Measurements from ENCODE around the gene ERICH3. TPM values are rescaled to one million over a fixed set of nuclear protein-coding genes. Genes with fewer than 3 reads are reported as not detected.
"Not testable (repeated sequence)": the region's sequence is repeated elsewhere in the genome, so short reads cannot be mapped to it uniquely, and the experiment has no call there.

Gene ERICH3
- polyA plus RNA-seq, 2 of the 4 experiments (the other 2 are of a cell fraction) = not detected

DNA sequence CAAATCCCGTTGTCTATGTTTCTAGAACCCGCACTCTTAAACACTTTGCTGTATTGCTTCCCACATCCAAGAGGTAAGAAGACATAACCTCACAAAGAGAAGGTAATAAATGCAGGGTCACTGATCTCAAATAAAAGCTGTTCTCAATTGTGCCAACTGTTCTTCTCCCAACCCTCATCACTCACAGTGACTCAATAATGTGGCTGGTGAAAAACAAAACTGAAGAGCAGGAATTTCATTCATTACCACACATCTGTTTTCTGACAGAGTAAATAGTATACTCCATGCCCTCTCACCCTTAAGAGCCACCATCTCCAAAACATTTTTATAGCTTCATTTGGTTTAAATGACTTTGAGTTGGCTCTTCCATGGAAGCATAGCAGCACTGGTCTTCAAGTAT is 6.2 kb upstream of the ERICH3 start:
- POLR2A ChIA-PET = no interaction called here

DNA sequence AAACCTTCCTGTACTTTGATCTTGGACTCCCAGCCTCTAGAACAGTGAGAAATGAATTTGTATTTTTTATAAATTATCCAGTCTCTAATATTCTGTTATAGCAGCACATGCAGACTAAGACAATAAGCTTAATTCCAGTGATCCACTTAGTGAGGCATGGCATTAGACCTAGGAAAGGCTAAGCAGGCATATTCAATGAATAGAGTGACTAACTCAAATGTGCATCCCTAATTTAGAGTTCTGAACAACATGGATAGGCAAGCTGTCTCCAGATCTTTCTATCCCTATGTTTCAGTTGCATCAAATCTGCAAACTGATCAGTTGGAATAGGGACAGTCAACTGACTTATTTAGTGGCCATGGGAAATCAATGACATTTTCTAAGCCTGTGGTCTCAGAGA is 4.3 kb upstream of the ERICH3 start:
- CTCF ChIA-PET = no interaction called here
- ATAC-seq (no peak), DNase-seq (ENCODE audit: low read depth in 1 of 2, low spot score in 1 of 2) (no peak), FAIRE-seq (no peak)
- no peaks in the 10 kb centered on the region for H3K9me3 ChIP-seq
- no peak overlapping the region for H3K27ac ChIP-seq
- no peak overlapping the region for H3K4me3 ChIP-seq
- TF ChIP-seq FOSL2 (IDR thresholded peaks at IDR 0.05) (no peak), FOSL2 (CRISPR knock-in tag; IDR thresholded peaks at IDR 0.05) (no peak), HEYL (CRISPR knock-in tag; IDR thresholded peaks at IDR 0.05) (no peak), RNF2 (IDR thresholded peaks at IDR 0.05; ENCODE audit: borderline replicate concordance, low read depth) (no peak), NFE2L2 (conservative IDR thresholded peaks at IDR 0.05; ENCODE audit: low read length) (no peak), TP53 (CRISPR knock-in tag; IDR thresholded peaks at IDR 0.05) (no peak), NR3C1 (IDR thresholded peaks at IDR 0.05) (no peak), JUN (IDR thresholded peaks at IDR 0.05) (no peak), HOXB13 (CRISPR knock-in tag; IDR thresholded peaks at IDR 0.05; ENCODE audit: low read depth) (no peak), ESRRA (IDR thresholded peaks at IDR 0.05; ENCODE audit: borderline replicate concordance, low read length) (no peak)
- no peak overlapping the region for H3K4me2 ChIP-seq
- POLR2A ChIA-PET = no interaction called here
- H3K4me1 ChIP-seq = no peaks in the 10 kb centered on the region

More for the DNA sequence above, 6.2 kb upstream of the ERICH3 start:
- no peaks in the 10 kb centered on the region for H3K4me1 ChIP-seq
- TF ChIP-seq KDM1A (IDR thresholded peaks at IDR 0.05; ENCODE audit: low read depth) (no peak), ZFP36 (IDR thresholded peaks at IDR 0.05; ENCODE audit: borderline replicate concordance, partially characterized antibody) (no peak), MYC (IDR thresholded peaks at IDR 0.05; ENCODE audit: borderline replicate concordance, low read length) (no peak), HOXB5 (CRISPR knock-in tag; IDR thresholded peaks at IDR 0.05) (no peak), ZNF302 (CRISPR knock-in tag; IDR thresholded peaks at IDR 0.05) (no peak), CBX2 (IDR thresholded peaks at IDR 0.05; ENCODE audit: borderline replicate concordance, low read depth) (no peak), SMC3 (IDR thresholded peaks at IDR 0.05) (no peak), PHF8 (IDR thresholded peaks at IDR 0.05; ENCODE audit: borderline replicate concordance, low read depth) (no peak), EHMT2 (IDR thresholded peaks at IDR 0.05; ENCODE audit: low read depth) (no peak), E2F6 (IDR thresholded peaks at IDR 0.05; ENCODE audit: borderline replicate concordance, low read depth) (no peak), POLR2A (IDR thresholded peaks at IDR 0.05; ENCODE audit: low read length) (no peak), NR3C1 (IDR thresholded peaks at IDR 0.05) (no peak), CEBPB (IDR thresholded peaks at IDR 0.05) (no peak)
- TF ChIP-seq, protein P1, sequence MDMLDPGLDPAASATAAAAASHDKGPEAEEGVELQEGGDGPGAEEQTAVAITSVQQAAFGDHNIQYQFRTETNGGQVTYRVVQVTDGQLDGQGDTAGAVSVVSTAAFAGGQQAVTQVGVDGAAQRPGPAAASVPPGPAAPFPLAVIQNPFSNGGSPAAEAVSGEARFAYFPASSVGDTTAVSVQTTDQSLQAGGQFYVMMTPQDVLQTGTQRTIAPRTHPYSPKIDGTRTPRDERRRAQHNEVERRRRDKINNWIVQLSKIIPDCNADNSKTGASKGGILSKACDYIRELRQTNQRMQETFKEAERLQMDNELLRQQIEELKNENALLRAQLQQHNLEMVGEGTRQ (IDR thresholded peaks at IDR 0.05) = no peak
- no peak for FAIRE-seq
- WGBS (ENCODE audit: missing lambda C conversion rate) = 25% methylated on average over 2 of the region's 2 CpGs
- no peak for DNase-seq (ENCODE audit: low read depth in 1 of 2, low spot score in 1 of 2)
- no peak overlapping the region for H3K4me3 ChIP-seq
- no peak overlapping the region for H3K27ac ChIP-seq
- H3K4me2 ChIP-seq = no peak overlapping the region
- CTCF ChIA-PET = interaction anchor here (1.2 kb wide), 1 partner anchor 10 kb away, joined by 7 read pairs; no protein-coding TSS in a partner anchor
- H3K9me3 ChIP-seq = no peaks in the 10 kb centered on the region
- no peak for ATAC-seq

DNA sequence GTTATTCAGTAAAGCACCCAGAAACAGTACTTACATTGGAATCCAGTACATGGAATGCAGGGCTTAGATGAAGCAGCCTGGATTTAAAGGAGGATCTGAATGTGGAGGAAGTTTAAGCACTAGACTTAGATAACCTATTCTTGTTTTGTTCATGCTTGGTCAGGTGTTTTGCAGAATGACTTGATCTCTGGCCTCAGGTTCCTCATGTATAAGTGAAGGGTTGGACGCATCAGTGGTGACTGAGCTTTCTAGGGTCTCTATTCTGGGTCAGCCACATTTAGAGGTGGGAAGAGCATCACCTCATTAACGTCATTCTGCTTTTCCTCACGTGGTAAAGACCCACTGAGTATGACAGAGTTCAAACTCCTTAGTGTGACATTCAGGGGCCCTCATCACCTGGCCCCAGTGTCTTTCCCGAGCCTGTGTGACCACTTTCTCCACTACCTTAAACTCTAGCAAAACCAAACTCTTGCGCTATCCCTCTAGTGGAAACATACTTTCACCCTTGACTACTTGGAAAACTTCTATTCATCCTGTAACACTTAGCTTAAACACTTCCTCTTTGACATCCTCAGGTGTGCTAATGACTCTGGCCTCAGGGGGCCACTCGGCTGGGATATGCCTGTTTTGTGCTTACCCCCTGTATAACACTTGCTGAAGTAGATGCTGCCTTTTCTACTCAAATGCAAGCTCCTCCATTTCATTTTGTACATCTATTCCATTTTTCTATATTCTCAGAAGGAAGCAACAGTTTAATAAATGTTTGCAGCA is 871 bp upstream of the ERICH3 start:
- no peak for FAIRE-seq
- H3K4me2 ChIP-seq = no peak overlapping the region
- CTCF ChIA-PET = interaction anchor here (0.8 kb wide), 1 partner anchor 16 kb away, joined by 4 read pairs; no protein-coding TSS in a partner anchor
- ATAC-seq = no peak
- 32% methylated on average over 6 of the region's 6 CpGs for WGBS (ENCODE audit: missing lambda C conversion rate)
- POLR2A ChIA-PET = no interaction called here
- no peak overlapping the region for H3K27ac ChIP-seq
- no peaks in the 10 kb centered on the region for H3K4me1 ChIP-seq
- TF ChIP-seq HOXB5 (CRISPR knock-in tag; IDR thresholded peaks at IDR 0.05) (no peak), CHD2 (IDR thresholded peaks at IDR 0.05; ENCODE audit: low read length, partially characterized antibody) (no peak), ESRRA (IDR thresholded peaks at IDR 0.05; ENCODE audit: borderline replicate concordance, low read length) (no peak), EP300 (IDR thresholded peaks at IDR 0.05) (no peak)
- H3K9me3 ChIP-seq = no peaks in the 10 kb centered on the region
- DNase-seq (ENCODE audit: low read depth in 1 of 2, low spot score in 1 of 2) = no peak
- H3K4me3 ChIP-seq = no peak overlapping the region

- H3K4me3 ChIP-seq; CTCF ChIA-PET; H3K4me2 ChIP-seq; DNase-seq (ENCODE audit: low read depth in 1 of 2, low spot score in 1 of 2); ATAC-seq; H3K27ac ChIP-seq; H3K4me1 ChIP-seq; FAIRE-seq; H3K9me3 ChIP-seq; POLR2A ChIA-PET: not testable (repeated sequence)
- 34% methylated on average over 3 of the region's 3 CpGs for WGBS (ENCODE audit: missing lambda C conversion rate)
Observed at GRCh38 chr1:74670866-74671265, 2.7 kb downstream of the ERICH3 start.

Data from A549 (cell line).